Measurements from ENCODE around the gene HAP1. TPM values are rescaled to one million over a fixed set of nuclear protein-coding genes. Genes with fewer than 3 reads are reported as not detected.

HAP1 gene
- polyA plus RNA-seq, 1 of the 3 experiments (the other 2 are of a cell fraction): 0.18 TPM

DNA sequence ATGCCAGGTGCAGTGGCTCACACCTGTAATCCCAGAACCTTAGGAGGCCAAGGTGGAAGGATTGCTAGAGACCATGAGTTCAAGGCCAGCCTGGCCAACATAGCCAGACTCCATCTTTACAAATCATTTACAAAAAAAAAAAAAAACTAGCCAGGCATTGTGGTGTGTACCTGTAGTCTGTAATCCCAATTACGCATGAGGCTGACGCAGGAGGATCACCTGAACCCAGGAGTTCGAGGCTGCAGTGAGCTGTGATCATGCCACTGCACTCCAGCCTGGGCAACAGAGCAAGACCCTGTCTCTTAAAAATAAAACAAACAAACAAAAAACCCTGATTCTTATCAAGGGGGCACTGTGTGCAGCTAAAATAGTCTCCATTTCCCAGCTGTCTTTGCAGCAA lies 16.8 kb upstream of the HAP1 start:
- no peaks in the 10 kb centered on the region for H3K9me3 ChIP-seq
- 48% methylated on average over 3 of the region's 3 CpGs for WGBS (ENCODE audit: low lambda C conversion rate)
- H3K9me2 ChIP-seq: no peaks in the 10 kb centered on the region
- H3K27me3 ChIP-seq (ENCODE audit: insufficient read depth): no peaks in the 10 kb centered on the region
- no peak overlapping the region for H3K9ac ChIP-seq
- H3K4me2 ChIP-seq: no peak overlapping the region
- no peak overlapping the region for H2AFZ ChIP-seq (ENCODE audit: low read depth)
- H3K4me3 ChIP-seq (ENCODE audit: low read depth in 2 of 2, low read length in 1 of 2): no peak overlapping the region
- H3K36me3 ChIP-seq (replicated peaks in 1 of 2; ENCODE audit: control insufficient read depth in 1 of 2, insufficient read depth in 2 of 2, low read length in 1 of 2): no peaks in the 10 kb centered on the region
- no peaks in the 10 kb centered on the region; a peak in 1 of 4 replicates for H3K4me1 ChIP-seq (ENCODE audit: control insufficient read depth in 1 of 2, insufficient read depth in 2 of 2, low read depth in 1 of 2, low read length in 1 of 2)
- TF ChIP-seq TCF12 (IDR thresholded peaks at IDR 0.05) (no peak), FOXJ3 (CRISPR knock-in tag; IDR thresholded peaks at IDR 0.05) (no peak), TEAD4 (IDR thresholded peaks at IDR 0.05; ENCODE audit: borderline replicate concordance, insufficient read depth) (no peak), RXRA (IDR thresholded peaks at IDR 0.05; ENCODE audit: borderline replicate concordance, low read depth) (no peak), TAF1 (IDR thresholded peaks at IDR 0.05; ENCODE audit: borderline replicate concordance, low read depth, low read length) (no peak), MEF2A (IDR thresholded peaks at IDR 0.05; ENCODE audit: borderline replicate concordance, low read depth) (no peak), MXI1 (IDR thresholded peaks at IDR 0.05; ENCODE audit: low read depth, low read length) (no peak), GABPA (IDR thresholded peaks at IDR 0.05; ENCODE audit: low read depth) (no peak)
- no peaks in the 10 kb centered on the region for H3K79me2 ChIP-seq (ENCODE audit: insufficient read depth)
- H3K27ac ChIP-seq (ENCODE audit: low read depth in 2 of 2, low read length in 1 of 2): no peak overlapping the region
- DNase-seq: no peak
- CTCF ChIA-PET: interaction anchor here (1.7 to 5.3 kb wide), 4 partner anchors 14 to 60 kb away, joined by 5 to 24 read pairs (median 22); partner anchors contain the start of genes JUP and P3H4
- H3F3A ChIP-seq (replicated peaks; ENCODE audit: insufficient read depth): no peaks in the 10 kb centered on the region
- POLR2A ChIA-PET: interaction anchor here (1.5 kb wide), 1 partner anchor 35 kb away, joined by 4 read pairs; the partner anchor contains the start of gene JUP
- H4K20me1 ChIP-seq (ENCODE audit: insufficient read depth): no peaks in the 10 kb centered on the region

- DNase-seq: no peak
- Histone ChIP-seq H3K36me3 (replicated peaks in 1 of 2; ENCODE audit: control insufficient read depth in 1 of 2, insufficient read depth in 2 of 2, low read length in 1 of 2) (no peaks in the 10 kb centered on the region), H3K27me3 (ENCODE audit: insufficient read depth) (no peaks in the 10 kb centered on the region), H3K9me3 (no peaks in the 10 kb centered on the region), H4K20me1 (ENCODE audit: insufficient read depth) (no peaks in the 10 kb centered on the region), H3K9me2 (no peaks in the 10 kb centered on the region), H3F3A (replicated peaks; ENCODE audit: insufficient read depth) (no peaks in the 10 kb centered on the region), H3K9ac (no peak overlapping the region), H3K4me2 (no peak overlapping the region), H2AFZ (ENCODE audit: low read depth) (no peak overlapping the region), H3K4me3 (ENCODE audit: low read depth in 2 of 2, low read length in 1 of 2) (no peak overlapping the region), H3K27ac (ENCODE audit: low read depth in 2 of 2, low read length in 1 of 2) (no peak overlapping the region), H3K4me1 (ENCODE audit: control insufficient read depth in 1 of 2, insufficient read depth in 2 of 2, low read depth in 1 of 2, low read length in 1 of 2) (no peaks in the 10 kb centered on the region; a peak in 1 of 4 replicates), H3K79me2 (ENCODE audit: insufficient read depth) (no peaks in the 10 kb centered on the region)
- POLR2A ChIA-PET: interaction anchor here (1.5 kb wide), 1 partner anchor 36 kb away, joined by 4 read pairs; the partner anchor contains the start of gene JUP
- 74% methylated on average over 4 of the region's 4 CpGs for WGBS (ENCODE audit: low lambda C conversion rate)
- CTCF ChIA-PET: interaction anchor here (1.7 to 5.3 kb wide), 4 partner anchors 13 to 60 kb away, joined by 5 to 24 read pairs (median 22); partner anchors contain the start of genes JUP and P3H4
- TF ChIP-seq CHD2 (IDR thresholded peaks at IDR 0.05; ENCODE audit: low read length, partially characterized antibody) (no peak), SIN3A (IDR thresholded peaks at IDR 0.05; ENCODE audit: borderline replicate concordance, low read depth, low read length) (no peak), GABPA (IDR thresholded peaks at IDR 0.05; ENCODE audit: low read depth) (no peak), USF1 (IDR thresholded peaks at IDR 0.05; ENCODE audit: borderline replicate concordance, low read depth) (no peak), POLR2AphosphoS5 (IDR thresholded peaks at IDR 0.05; ENCODE audit: low read depth, low read length) (no peak), RCOR1 (IDR thresholded peaks at IDR 0.05; ENCODE audit: low read length) (no peak), RAD21 (IDR thresholded peaks at IDR 0.05; ENCODE audit: low read length) (no peak), ZBTB33 (IDR thresholded peaks at IDR 0.05; ENCODE audit: borderline replicate concordance, low read depth) (no peak), SMC3 (IDR thresholded peaks at IDR 0.05; ENCODE audit: low read depth, low read length) (no peak)
- TF ChIP-seq, protein P1, sequence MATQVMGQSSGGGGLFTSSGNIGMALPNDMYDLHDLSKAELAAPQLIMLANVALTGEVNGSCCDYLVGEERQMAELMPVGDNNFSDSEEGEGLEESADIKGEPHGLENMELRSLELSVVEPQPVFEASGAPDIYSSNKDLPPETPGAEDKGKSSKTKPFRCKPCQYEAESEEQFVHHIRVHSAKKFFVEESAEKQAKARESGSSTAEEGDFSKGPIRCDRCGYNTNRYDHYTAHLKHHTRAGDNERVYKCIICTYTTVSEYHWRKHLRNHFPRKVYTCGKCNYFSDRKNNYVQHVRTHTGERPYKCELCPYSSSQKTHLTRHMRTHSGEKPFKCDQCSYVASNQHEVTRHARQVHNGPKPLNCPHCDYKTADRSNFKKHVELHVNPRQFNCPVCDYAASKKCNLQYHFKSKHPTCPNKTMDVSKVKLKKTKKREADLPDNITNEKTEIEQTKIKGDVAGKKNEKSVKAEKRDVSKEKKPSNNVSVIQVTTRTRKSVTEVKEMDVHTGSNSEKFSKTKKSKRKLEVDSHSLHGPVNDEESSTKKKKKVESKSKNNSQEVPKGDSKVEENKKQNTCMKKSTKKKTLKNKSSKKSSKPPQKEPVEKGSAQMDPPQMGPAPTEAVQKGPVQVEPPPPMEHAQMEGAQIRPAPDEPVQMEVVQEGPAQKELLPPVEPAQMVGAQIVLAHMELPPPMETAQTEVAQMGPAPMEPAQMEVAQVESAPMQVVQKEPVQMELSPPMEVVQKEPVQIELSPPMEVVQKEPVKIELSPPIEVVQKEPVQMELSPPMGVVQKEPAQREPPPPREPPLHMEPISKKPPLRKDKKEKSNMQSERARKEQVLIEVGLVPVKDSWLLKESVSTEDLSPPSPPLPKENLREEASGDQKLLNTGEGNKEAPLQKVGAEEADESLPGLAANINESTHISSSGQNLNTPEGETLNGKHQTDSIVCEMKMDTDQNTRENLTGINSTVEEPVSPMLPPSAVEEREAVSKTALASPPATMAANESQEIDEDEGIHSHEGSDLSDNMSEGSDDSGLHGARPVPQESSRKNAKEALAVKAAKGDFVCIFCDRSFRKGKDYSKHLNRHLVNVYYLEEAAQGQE (IDR thresholded peaks at IDR 0.05; ENCODE audit: low read depth, low read length): no peak
- TF ChIP-seq, protein P2, sequence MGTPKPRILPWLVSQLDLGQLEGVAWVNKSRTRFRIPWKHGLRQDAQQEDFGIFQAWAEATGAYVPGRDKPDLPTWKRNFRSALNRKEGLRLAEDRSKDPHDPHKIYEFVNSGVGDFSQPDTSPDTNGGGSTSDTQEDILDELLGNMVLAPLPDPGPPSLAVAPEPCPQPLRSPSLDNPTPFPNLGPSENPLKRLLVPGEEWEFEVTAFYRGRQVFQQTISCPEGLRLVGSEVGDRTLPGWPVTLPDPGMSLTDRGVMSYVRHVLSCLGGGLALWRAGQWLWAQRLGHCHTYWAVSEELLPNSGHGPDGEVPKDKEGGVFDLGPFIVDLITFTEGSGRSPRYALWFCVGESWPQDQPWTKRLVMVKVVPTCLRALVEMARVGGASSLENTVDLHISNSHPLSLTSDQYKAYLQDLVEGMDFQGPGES (IDR thresholded peaks at IDR 0.05; ENCODE audit: low read depth, low read length): no peak
- TF ChIP-seq, protein P3, sequence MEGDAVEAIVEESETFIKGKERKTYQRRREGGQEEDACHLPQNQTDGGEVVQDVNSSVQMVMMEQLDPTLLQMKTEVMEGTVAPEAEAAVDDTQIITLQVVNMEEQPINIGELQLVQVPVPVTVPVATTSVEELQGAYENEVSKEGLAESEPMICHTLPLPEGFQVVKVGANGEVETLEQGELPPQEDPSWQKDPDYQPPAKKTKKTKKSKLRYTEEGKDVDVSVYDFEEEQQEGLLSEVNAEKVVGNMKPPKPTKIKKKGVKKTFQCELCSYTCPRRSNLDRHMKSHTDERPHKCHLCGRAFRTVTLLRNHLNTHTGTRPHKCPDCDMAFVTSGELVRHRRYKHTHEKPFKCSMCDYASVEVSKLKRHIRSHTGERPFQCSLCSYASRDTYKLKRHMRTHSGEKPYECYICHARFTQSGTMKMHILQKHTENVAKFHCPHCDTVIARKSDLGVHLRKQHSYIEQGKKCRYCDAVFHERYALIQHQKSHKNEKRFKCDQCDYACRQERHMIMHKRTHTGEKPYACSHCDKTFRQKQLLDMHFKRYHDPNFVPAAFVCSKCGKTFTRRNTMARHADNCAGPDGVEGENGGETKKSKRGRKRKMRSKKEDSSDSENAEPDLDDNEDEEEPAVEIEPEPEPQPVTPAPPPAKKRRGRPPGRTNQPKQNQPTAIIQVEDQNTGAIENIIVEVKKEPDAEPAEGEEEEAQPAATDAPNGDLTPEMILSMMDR (IDR thresholded peaks at IDR 0.05): no peak
Observed at GRCh38 chr17:41750862-41751261, 16.4 kb upstream of the HAP1 start.

Data from SK-N-SH (cell line).